Trophoblast cell (in vitro differentiated cells and primary cell): ENCODE data around the gene RTF1.

ENCODE experiments used
- DNase-seq, 2 donors: peaks; one replicate each; pipeline ENCODE4 v3.0.0-alpha.2; 2016
- H2AFZ ChIP-seq: 2 replicates; pipeline ENCODE4 v1.6.1; 2013; ENCODE audit warnings: low read length, moderate library complexity, mild to moderate bottlenecking; ENCODE audit not compliant: insufficient read depth, poor library complexity
- H2AK5ac ChIP-seq: 2 replicates; pipeline ENCODE4 v1.6.1; 2013; ENCODE audit warnings: mild to moderate bottlenecking, low read length
- H2BK120ac ChIP-seq: 2 replicates; pipeline ENCODE4 v1.6.1; 2013; ENCODE audit warnings: low read length, mild to moderate bottlenecking, moderate library complexity; ENCODE audit not compliant: insufficient read depth, poor library complexity
- H2BK12ac ChIP-seq: 2 replicates; pipeline ENCODE4 v1.6.1; 2013; ENCODE audit warnings: mild to moderate bottlenecking, low read length, moderate library complexity
- H2BK5ac ChIP-seq: 2 replicates; pipeline ENCODE4 v1.6.1; 2013; ENCODE audit warnings: low read length, low read depth, moderate library complexity, mild to moderate bottlenecking; ENCODE audit not compliant: poor library complexity
- H3K14ac ChIP-seq: 2 replicates; pipeline ENCODE4 v1.6.1; 2013; ENCODE audit warnings: mild to moderate bottlenecking, low read length
- H3K18ac ChIP-seq: 2 replicates; pipeline ENCODE4 v1.6.1; 2013; ENCODE audit warnings: mild to moderate bottlenecking, low read length
- H3K23ac ChIP-seq: 2 replicates; pipeline ENCODE4 v1.6.1; 2013; ENCODE audit warnings: low read length
- H3K27ac ChIP-seq: 2 replicates; pipeline ENCODE4 v1.5.1; 2013; ENCODE audit warnings: low read depth, mild to moderate bottlenecking, inconsistent platforms, low read length, moderate library complexity
- H3K27me3 ChIP-seq: 2 replicates; pipeline ENCODE4 v1.6.1; 2013; ENCODE audit warnings: inconsistent platforms, mild to moderate bottlenecking, low read length, moderate library complexity; ENCODE audit not compliant: insufficient read depth
- H3K36me3 ChIP-seq, 2 experiments: 1 replicate in 1 of 2; 2 replicates in 1 of 2; pipeline ENCODE4 v1.6.1; 2013; ENCODE audit warnings: low read length in 2 of 2, mild to moderate bottlenecking in 2 of 2, moderate library complexity in 1 of 2; ENCODE audit not compliant: insufficient read depth in 2 of 2, control insufficient read depth in 1 of 2
- H3K4ac ChIP-seq: 2 replicates; pipeline ENCODE4 v1.6.1; 2013; ENCODE audit warnings: low read depth, mild to moderate bottlenecking, low read length, moderate library complexity
- H3K4me1 ChIP-seq, 2 experiments: 1 replicate in 1 of 2; 2 replicates in 1 of 2; pipeline ENCODE4 v1.6.1; 2013; ENCODE audit warnings: low read length in 2 of 2, mild to moderate bottlenecking in 2 of 2, moderate library complexity in 1 of 2; ENCODE audit not compliant: insufficient read depth in 2 of 2, control insufficient read depth in 1 of 2
- H3K4me2 ChIP-seq: 2 replicates; pipeline ENCODE4 v1.6.1; 2013; ENCODE audit warnings: inconsistent platforms, mild to moderate bottlenecking, low read length, moderate library complexity
- H3K4me3 ChIP-seq: 2 replicates; pipeline ENCODE4 v1.5.1; 2013; ENCODE audit warnings: mild to moderate bottlenecking, low read depth, low read length, inconsistent platforms
- H3K79me1 ChIP-seq: one replicate; pipeline ENCODE4 v1.6.1; 2013; ENCODE audit warnings: low read length
- H3K79me2 ChIP-seq: 2 replicates; pipeline ENCODE4 v1.6.1; 2013; ENCODE audit warnings: low read length, mild to moderate bottlenecking; ENCODE audit not compliant: control insufficient read depth, insufficient read depth, poor library complexity
- H3K9ac ChIP-seq: 2 replicates; pipeline ENCODE4 v1.6.1; 2013; ENCODE audit warnings: mild to moderate bottlenecking, low read length
- H3K9me3 ChIP-seq: 2 replicates; pipeline ENCODE4 v1.6.1; 2013; ENCODE audit warnings: low read depth, mild to moderate bottlenecking, control low read depth, inconsistent platforms, low read length; ENCODE audit not compliant: insufficient read depth
- H4K12ac ChIP-seq: 2 replicates; pipeline ENCODE4 v1.6.1; 2013; ENCODE audit warnings: low read depth, mild to moderate bottlenecking, low read length, moderate library complexity
- H4K8ac ChIP-seq: 2 replicates; pipeline ENCODE4 v1.6.1; 2013; ENCODE audit warnings: low read depth, mild to moderate bottlenecking, low read length, moderate library complexity
- H4K91ac ChIP-seq: one replicate; pipeline ENCODE4 v1.6.1; 2013; ENCODE audit warnings: low read depth, mild to moderate bottlenecking, low read length, moderate library complexity
- WGBS: extraction: QIAGEN DNeasy Blood & Tissue Kit; methylation state at CpG from one replicate; pipeline ENCODE4 v1.1.7; 2013; ENCODE audit warnings: missing lambda C conversion rate; ENCODE audit not compliant: insufficient read length, insufficient coverage; ENCODE audit errors: extremely low coverage; 5-methylcytosine and 5-hydroxymethylcytosine counted together

RTF1 gene

DNA sequence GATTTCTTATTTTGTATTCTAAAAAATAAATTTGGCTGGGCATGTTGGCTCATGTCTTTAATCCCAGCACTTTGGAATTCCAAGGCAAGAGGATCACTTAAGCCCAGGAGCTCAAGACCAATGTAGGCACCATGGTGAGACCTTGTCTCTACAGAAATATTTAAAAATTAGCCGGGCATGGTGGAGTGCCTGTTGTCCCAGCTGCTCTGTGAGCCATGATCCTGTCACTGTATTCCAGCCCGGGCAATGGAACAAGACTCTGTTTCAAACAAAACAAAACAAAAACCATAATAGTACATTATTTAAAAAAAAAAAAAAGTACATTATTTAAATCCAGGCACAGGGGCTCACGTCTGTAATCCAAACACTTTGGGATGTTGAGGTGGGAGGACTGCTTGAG, 5.5 kb upstream of the RTF1 start:
- no peak for DNase-seq

DNA sequence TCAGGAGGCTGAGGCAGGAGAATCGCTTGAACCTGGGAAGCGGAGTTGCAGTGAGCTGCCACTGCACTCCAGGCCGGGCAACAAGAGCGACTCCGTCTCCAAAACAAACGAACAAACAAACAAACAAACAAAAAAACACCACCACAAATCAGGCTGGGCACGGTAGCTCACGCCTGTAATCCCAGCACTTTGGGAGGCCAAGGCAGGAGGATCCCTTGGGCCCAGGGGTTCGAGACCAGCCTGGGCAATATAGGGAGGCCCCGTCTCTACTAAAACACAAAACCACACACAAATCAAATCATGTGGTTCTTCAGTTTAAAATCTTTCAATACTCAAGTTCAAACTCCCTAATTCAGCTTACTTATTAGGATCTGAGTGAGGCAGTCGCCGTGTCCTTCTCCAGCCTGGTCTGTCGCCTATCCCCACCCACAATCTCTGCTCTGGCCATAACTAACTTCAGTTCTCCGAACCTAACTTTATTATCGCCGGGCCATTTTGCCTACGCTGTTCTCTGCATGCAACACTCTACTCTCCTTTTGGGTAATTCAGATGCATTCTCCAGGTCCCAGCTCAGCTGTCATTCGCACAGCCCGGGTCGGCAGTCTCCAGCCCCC, 660 bp upstream of the RTF1 start:
- no peak overlapping the region for H2BK12ac ChIP-seq
- H4K8ac ChIP-seq, result peak overlapping the region; percentile 95

More for the DNA sequence above, 5.5 kb upstream of the RTF1 start:
- Histone ChIP-seq H3K23ac (no peak overlapping the region), H2BK5ac (no peak overlapping the region), H3K18ac (no peak overlapping the region), H3K36me3 (no peaks in the 10 kb centered on the region), H3K4me1 (peaks cover 2 to 7% of the 10 kb centered on the region in 2 experiments), H2BK120ac (no peak overlapping the region), H3K4ac (no peak overlapping the region), H3K4me2 (no peak overlapping the region), H3K9me3 (no peaks in the 10 kb centered on the region), H3K79me1 (no peaks in the 10 kb centered on the region), H3K9ac (no peak overlapping the region), H4K91ac (no peak overlapping the region), H2AFZ (no peak overlapping the region), H4K12ac (no peak overlapping the region), H3K4me3 (no peak overlapping the region), H4K8ac (no peak overlapping the region), H2AK5ac (no peak overlapping the region), H3K27ac (no peak overlapping the region), H3K14ac (no peak overlapping the region), H3K79me2 (peaks cover 1% of the 10 kb centered on the region), H2BK12ac (no peak overlapping the region), H3K27me3 (no peaks in the 10 kb centered on the region)
- WGBS, result no CpG with 5 or more reads among the region's 3 CpGs

DNA sequence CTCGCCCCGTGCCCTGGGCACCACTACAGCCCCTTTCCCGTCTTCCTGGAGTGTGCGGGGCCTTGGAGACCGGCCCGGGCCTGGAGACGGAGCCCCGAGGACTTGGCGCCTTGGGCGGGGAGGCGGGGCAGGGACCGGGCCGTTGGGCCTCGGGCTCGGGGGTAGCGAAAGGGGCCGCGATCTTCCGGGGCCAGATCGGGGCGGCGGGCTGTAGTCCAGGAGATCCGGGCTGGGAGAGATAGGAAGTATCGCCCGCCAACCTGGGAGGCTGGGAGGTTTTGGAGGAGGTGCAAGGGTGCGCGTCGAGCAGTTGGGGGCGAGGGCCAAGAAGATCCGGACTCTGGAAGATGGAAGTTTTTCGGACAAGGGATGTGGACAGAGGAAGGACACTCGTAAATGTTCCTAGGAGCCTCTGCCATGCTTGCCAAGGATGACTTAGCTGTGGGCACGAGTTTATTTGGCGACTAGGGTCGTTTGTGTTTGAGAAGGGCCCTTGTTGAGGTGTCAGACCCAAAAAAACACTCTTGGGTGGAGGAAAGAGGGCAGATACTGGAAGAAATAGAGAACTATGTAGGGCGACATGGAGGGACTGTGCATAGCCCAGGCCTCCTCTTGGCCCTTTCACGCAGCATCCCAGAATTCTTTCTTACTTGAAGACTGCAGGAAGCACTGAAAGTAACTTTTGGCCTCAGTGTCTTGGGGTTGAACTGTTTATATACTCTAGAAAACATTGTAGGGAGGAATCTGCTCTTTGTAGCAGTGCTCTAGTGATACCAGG, 712 bp downstream of the RTF1 start:
- H2AK5ac ChIP-seq, result no peak overlapping the region
- H3K27me3 ChIP-seq, result no peaks in the 10 kb centered on the region
- H3K9ac ChIP-seq, result peak overlapping the region; percentile 92
- H4K91ac ChIP-seq, result peak overlapping the region; percentile 45
- H3K79me2 ChIP-seq, result peaks cover 16% of the 10 kb centered on the region
- peak overlapping the region; percentile 94 for H4K8ac ChIP-seq
- no peak overlapping the region for H3K23ac ChIP-seq
- H4K12ac ChIP-seq, result peak overlapping the region; percentile 71
- H3K27ac ChIP-seq, result no peak overlapping the region
- peak overlapping the region; percentile 92 for H3K18ac ChIP-seq
- no peaks in the 10 kb centered on the region for H3K36me3 ChIP-seq
- no peak overlapping the region for H2BK12ac ChIP-seq
- peak overlapping the region; percentile 98 for H3K4me3 ChIP-seq
- peaks cover 7% of the 10 kb centered on the region for H3K79me1 ChIP-seq
- H3K4me1 ChIP-seq, result peaks cover 1 to 2% of the 10 kb centered on the region in 2 experiments
- H2BK120ac ChIP-seq, result peak overlapping the region; percentile 39
- peak overlapping the region; percentile 69 for H3K14ac ChIP-seq
- H2BK5ac ChIP-seq, result peak overlapping the region; percentile 76
- H2AFZ ChIP-seq, result peak overlapping the region; percentile 68
- peak overlapping the region; percentile 90 for H3K4ac ChIP-seq
- peaks cover 1% of the 10 kb centered on the region for H3K9me3 ChIP-seq
- DNase-seq, result peak in 1 of 2 donors; percentile 3
- no CpG with 5 or more reads among the region's 37 CpGs for WGBS
- peak overlapping the region; percentile 94 for H3K4me2 ChIP-seq

More for the DNA sequence above, 660 bp upstream of the RTF1 start:
- WGBS, result no CpG with 5 or more reads among the region's 20 CpGs
- peaks cover 14% of the 10 kb centered on the region for H3K79me2 ChIP-seq
- peak overlapping the region; percentile 94 for H3K9ac ChIP-seq
- H3K9me3 ChIP-seq, result peaks cover 1% of the 10 kb centered on the region
- DNase-seq, result no peak
- no peaks in the 10 kb centered on the region for H3K27me3 ChIP-seq
- H2AFZ ChIP-seq, result peak overlapping the region; percentile 48
- H3K23ac ChIP-seq, result no peak overlapping the region
- H3K4ac ChIP-seq, result no peak overlapping the region
- peak overlapping the region; percentile 89 for H3K18ac ChIP-seq
- no peaks in the 10 kb centered on the region for H3K36me3 ChIP-seq
- H3K4me3 ChIP-seq, result peak overlapping the region; percentile 78
- H3K79me1 ChIP-seq, result peaks cover 7% of the 10 kb centered on the region
- H2BK5ac ChIP-seq, result peak overlapping the region; percentile 34
- H3K4me2 ChIP-seq, result peak overlapping the region; percentile 100
- H4K91ac ChIP-seq, result peak overlapping the region; percentile 7
- peak overlapping the region; percentile 13 for H3K27ac ChIP-seq
- no peak overlapping the region for H2AK5ac ChIP-seq
- H2BK120ac ChIP-seq, result no peak overlapping the region
- H4K12ac ChIP-seq, result peak overlapping the region; percentile 45
- peak overlapping the region; percentile 83 for H3K14ac ChIP-seq
- H3K4me1 ChIP-seq, result peaks cover 1 to 2% of the 10 kb centered on the region in 2 experiments

DNA sequence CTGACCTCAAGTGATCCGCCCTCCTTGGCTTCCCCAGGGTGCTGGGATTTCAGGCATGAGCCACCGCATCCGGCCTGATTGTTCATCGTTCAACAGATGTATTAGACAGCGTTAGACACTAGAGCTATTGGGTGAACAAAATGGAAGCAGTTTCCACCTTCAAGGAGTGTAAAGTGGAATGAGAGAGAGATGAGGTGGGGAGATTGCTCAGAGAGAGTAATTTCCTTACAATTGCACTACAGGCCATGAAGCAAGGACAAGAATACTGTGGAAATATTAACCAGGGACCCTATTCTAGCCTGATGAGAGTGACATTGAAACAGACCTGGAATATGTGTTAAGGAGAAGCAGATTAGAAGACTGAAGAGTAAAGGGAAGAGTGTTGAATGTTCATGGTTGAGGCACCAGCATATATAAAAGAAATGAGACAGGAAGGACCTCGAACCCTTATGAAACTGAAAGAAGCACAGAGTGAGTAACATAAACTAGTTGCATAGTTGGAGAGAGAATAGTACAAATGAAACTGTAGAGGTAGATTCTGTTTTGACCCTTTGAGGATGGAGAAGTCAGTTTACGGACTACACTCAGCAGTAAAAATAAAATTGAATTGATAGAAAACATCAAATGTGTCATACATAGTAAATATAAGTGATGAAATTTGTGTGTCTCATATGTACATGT, 7.2 kb downstream of the RTF1 start:
- Histone ChIP-seq H4K12ac (no peak overlapping the region), H3K27ac (no peak overlapping the region), H3K79me2 (peaks cover 4% of the 10 kb centered on the region), H3K23ac (no peak overlapping the region), H3K4me3 (no peak overlapping the region), H3K36me3 (no peaks in the 10 kb centered on the region), H3K4ac (no peak overlapping the region), H3K27me3 (no peaks in the 10 kb centered on the region), H3K4me2 (no peak overlapping the region), H2AFZ (no peak overlapping the region), H3K4me1 (no peaks in the 10 kb centered on the region), H3K14ac (no peak overlapping the region), H4K91ac (no peak overlapping the region), H2BK12ac (no peak overlapping the region), H3K79me1 (no peaks in the 10 kb centered on the region), H2BK5ac (no peak overlapping the region), H3K18ac (no peak overlapping the region), H2AK5ac (no peak overlapping the region), H3K9me3 (no peaks in the 10 kb centered on the region), H3K9ac (no peak overlapping the region), H2BK120ac (no peak overlapping the region), H4K8ac (no peak overlapping the region)
- no CpG with 5 or more reads among the region's 7 CpGs for WGBS
- DNase-seq, result no peak
